Transverse colon (tissue), 4 donors: Measurements from ENCODE around the gene TWIST2.

Experiments
- EP300 ChIP-seq: sonication (generic); formaldehyde crosslinking; IDR thresholded peaks from one replicate; pipeline ENCODE4 v1.6.1; 2017; ENCODE audit warnings: antibody characterized with exemption, low read depth
- POLR2A ChIP-seq: fragments of 450-650 bp; IDR thresholded peaks from one replicate; pipeline ENCODE4 v1.6.1; 2016; ENCODE audit warnings: antibody characterized with exemption, mild to moderate bottlenecking, moderate library complexity
- POLR2AphosphoS5 ChIP-seq, 3 donors: sonication (generic); formaldehyde crosslinking; IDR thresholded peaks; one replicate each; pipeline ENCODE4 v1.6.1; 2016; ENCODE audit warnings: antibody characterized with exemption in 3 of 3
- TF ChIP-seq, protein P1 (sequence below), 5 experiments: fragments of 200-600 bp in 3 of 5; fragments of 450-650 bp in 2 of 5; sonication (generic) in 3 of 5; IDR thresholded peaks; 1 replicate in 2 of 5; 2 replicates in 3 of 5; pipeline ENCODE4 v1.5.1; 2016 to 2017; ENCODE audit warnings: antibody characterized with exemption in 5 of 5, inconsistent platforms in 3 of 5, mild to moderate bottlenecking in 2 of 5, moderate library complexity in 1 of 5

DNA sequence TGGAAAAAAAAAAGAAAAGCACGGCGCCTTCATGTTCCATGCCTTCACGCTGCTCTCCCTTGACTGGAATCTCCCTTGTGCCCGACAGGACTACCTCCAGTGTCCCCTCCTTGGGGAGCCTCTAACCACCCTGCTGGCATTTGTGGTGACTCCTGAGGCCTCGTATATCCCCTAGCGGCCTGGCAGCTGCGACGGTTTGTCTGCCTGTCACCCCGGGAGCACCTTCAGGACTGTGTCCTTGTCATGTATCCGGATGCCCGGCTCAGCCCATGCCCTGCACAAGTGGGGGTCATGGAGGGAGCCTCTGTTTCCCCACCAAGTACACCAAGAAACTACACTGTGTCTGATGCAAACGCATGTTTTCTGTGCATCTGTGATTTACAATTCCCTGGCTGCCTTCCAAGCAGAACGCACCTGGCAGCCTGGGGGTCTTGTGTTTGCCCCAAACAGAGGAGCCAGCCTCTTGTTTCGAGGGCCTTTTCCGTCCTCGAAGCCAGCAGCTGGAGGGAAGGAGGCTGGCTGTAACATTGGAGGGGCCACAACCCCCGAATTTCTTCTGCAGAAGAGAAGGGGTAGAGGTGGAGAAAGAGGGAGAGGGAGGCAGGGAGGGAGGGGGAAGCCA is 18.9 kb downstream of the TWIST2 start:
- TF ChIP-seq, protein P1, sequence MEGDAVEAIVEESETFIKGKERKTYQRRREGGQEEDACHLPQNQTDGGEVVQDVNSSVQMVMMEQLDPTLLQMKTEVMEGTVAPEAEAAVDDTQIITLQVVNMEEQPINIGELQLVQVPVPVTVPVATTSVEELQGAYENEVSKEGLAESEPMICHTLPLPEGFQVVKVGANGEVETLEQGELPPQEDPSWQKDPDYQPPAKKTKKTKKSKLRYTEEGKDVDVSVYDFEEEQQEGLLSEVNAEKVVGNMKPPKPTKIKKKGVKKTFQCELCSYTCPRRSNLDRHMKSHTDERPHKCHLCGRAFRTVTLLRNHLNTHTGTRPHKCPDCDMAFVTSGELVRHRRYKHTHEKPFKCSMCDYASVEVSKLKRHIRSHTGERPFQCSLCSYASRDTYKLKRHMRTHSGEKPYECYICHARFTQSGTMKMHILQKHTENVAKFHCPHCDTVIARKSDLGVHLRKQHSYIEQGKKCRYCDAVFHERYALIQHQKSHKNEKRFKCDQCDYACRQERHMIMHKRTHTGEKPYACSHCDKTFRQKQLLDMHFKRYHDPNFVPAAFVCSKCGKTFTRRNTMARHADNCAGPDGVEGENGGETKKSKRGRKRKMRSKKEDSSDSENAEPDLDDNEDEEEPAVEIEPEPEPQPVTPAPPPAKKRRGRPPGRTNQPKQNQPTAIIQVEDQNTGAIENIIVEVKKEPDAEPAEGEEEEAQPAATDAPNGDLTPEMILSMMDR (IDR thresholded peaks at IDR 0.05), result no peak
- no peak for TF ChIP-seq POLR2AphosphoS5 (IDR thresholded peaks at IDR 0.05)
- TF ChIP-seq POLR2A, result no peak
- TF ChIP-seq EP300, result no peak
